IMR-90 (cell line): Measurements from ENCODE around the gene VASH1. TPM values are rescaled to one million over a fixed set of nuclear protein-coding genes. Genes with fewer than 3 reads are reported as not detected.

Experiments
- ATAC-seq: fragments of 200-7000 bp; cut with Tn5 transposase; 2 replicates; pipeline ENCODE4 v1.9.1; 2020; ENCODE audit warnings: low read depth, mild to moderate bottlenecking, moderate library complexity
- BruUV-seq: library from RNA; stranded (reverse); fragments of 400-500 nt; replicated peaks from 2 replicates; lab custom pipeline; 2021; lab: Mats Ljungman, UMichigan
- CTCF ChIA-PET: fragments of 300-600 bp; formaldehyde crosslinking; extraction: SDS; loops from one replicate; lab custom pipeline; 2021; ENCODE audit warnings: antibody characterized with exemption; lab: Yijun Ruan, JAX
- POLR2A ChIA-PET: fragments of 300-600 bp; sonication (Branson Sonifier 250); formaldehyde crosslinking; loops from one replicate; lab custom pipeline; 2022; ENCODE audit warnings: antibody characterized with exemption; ENCODE audit not compliant: unreplicated experiment; lab: Charles Lee
- DNase-seq: peaks from one replicate; pipeline ENCODE4 v3.0.0; 2013
- H2AFZ ChIP-seq: replicated peaks from 2 replicates; pipeline ENCODE3; 2013; ENCODE audit warnings: low read length, mild to moderate bottlenecking; ENCODE audit not compliant: poor library complexity
- H2AK5ac ChIP-seq: 2 replicates; pipeline ENCODE4 v1.6.1; 2013; ENCODE audit warnings: low read depth, low read length, inconsistent platforms
- H2AK9ac ChIP-seq: replicated peaks from 2 replicates; pipeline ENCODE3; 2013; ENCODE audit warnings: mild to moderate bottlenecking, low read depth, low read length, moderate library complexity; ENCODE audit not compliant: poor library complexity
- H2BK120ac ChIP-seq: 2 replicates; pipeline ENCODE4 v1.6.1; 2013; ENCODE audit warnings: low read depth, low read length, inconsistent platforms
- H2BK15ac ChIP-seq: 3 replicates; pipeline ENCODE4 v1.6.1; 2013; ENCODE audit warnings: low read depth, low read length, inconsistent platforms
- H2BK20ac ChIP-seq: 2 replicates; pipeline ENCODE4 v1.6.1; 2013; ENCODE audit warnings: low read depth, mild to moderate bottlenecking, inconsistent platforms, low read length, moderate library complexity
- H2BK5ac ChIP-seq: 2 replicates; pipeline ENCODE4 v1.6.1; 2013; ENCODE audit warnings: mild to moderate bottlenecking, low read depth, low read length, inconsistent platforms; ENCODE audit not compliant: poor library complexity, severe bottlenecking
- H3K14ac ChIP-seq: replicated peaks from 2 replicates; pipeline ENCODE4 v1.6.1; 2013; ENCODE audit warnings: low read depth, low read length, inconsistent platforms
- H3K18ac ChIP-seq: 2 replicates; pipeline ENCODE4 v1.6.1; 2013; ENCODE audit warnings: low read depth, low read length, control low read depth
- H3K23ac ChIP-seq: 2 replicates; pipeline ENCODE4 v1.6.1; 2013; ENCODE audit warnings: low read depth, low read length, inconsistent platforms
- H3K27ac ChIP-seq: 2 replicates; pipeline ENCODE4 v1.5.1; 2013; ENCODE audit warnings: mild to moderate bottlenecking, control low read depth, low read length; ENCODE audit not compliant: insufficient read depth
- H3K27me3 ChIP-seq: 2 replicates; pipeline ENCODE4 v1.6.1; 2013; ENCODE audit warnings: low read length; ENCODE audit not compliant: control insufficient read depth, insufficient read depth
- H3K36me3 ChIP-seq: 2 replicates; pipeline ENCODE4 v1.6.1; 2013; ENCODE audit warnings: low read length, mixed read lengths; ENCODE audit not compliant: control insufficient read depth, insufficient read depth
- H3K4ac ChIP-seq: 2 replicates; pipeline ENCODE4 v1.6.1; 2013; ENCODE audit warnings: low read depth, low read length, inconsistent platforms
- H3K4me1 ChIP-seq: 2 replicates; pipeline ENCODE4 v1.6.1; 2013; ENCODE audit warnings: low read length, mixed read lengths; ENCODE audit not compliant: control insufficient read depth, insufficient read depth
- H3K4me2 ChIP-seq: 2 replicates; pipeline ENCODE4 v1.6.1; 2013; ENCODE audit warnings: low read depth, mild to moderate bottlenecking, control low read depth, low read length, moderate library complexity
- H3K4me3 ChIP-seq: 2 replicates; pipeline ENCODE4 v1.5.1; 2013; ENCODE audit warnings: low read depth, mild to moderate bottlenecking, control low read depth, low read length, moderate library complexity; ENCODE audit not compliant: insufficient read depth
- H3K56ac ChIP-seq: 2 replicates; pipeline ENCODE4 v1.6.1; 2013; ENCODE audit warnings: low read length, inconsistent platforms; ENCODE audit not compliant: insufficient read depth; ENCODE audit errors: extremely low read depth
- H3K79me1 ChIP-seq, 2 experiments: 2 replicates each; pipeline ENCODE4 v1.6.1; 2013; ENCODE audit warnings: low read length in 2 of 2, inconsistent platforms in 1 of 2, low read depth in 1 of 2
- H3K9ac ChIP-seq: 2 replicates; pipeline ENCODE4 v1.6.1; 2013; ENCODE audit warnings: low read depth, low read length, control low read depth
- H3K9me1 ChIP-seq: 2 replicates; pipeline ENCODE4 v1.6.1; 2013; ENCODE audit warnings: low read length, inconsistent platforms; ENCODE audit not compliant: insufficient read depth
- H3K9me3 ChIP-seq: 2 replicates; pipeline ENCODE4 v1.6.1; 2013; ENCODE audit warnings: low read length; ENCODE audit not compliant: control insufficient read depth, insufficient read depth
- H4K20me1 ChIP-seq: 2 replicates; pipeline ENCODE4 v1.6.1; 2013; ENCODE audit warnings: low read length, inconsistent platforms; ENCODE audit not compliant: insufficient read depth
- H4K5ac ChIP-seq: 2 replicates; pipeline ENCODE4 v1.6.1; 2013; ENCODE audit warnings: mild to moderate bottlenecking, low read depth, low read length, control low read depth
- H4K8ac ChIP-seq, 2 experiments: 2 replicates each; pipeline ENCODE4 v1.6.1; 2013; ENCODE audit warnings: low read depth in 2 of 2, low read length in 2 of 2, control low read depth in 1 of 2, inconsistent platforms in 1 of 2
- H4K91ac ChIP-seq: 2 replicates; pipeline ENCODE4 v1.6.1; 2013; ENCODE audit warnings: low read depth, low read length, inconsistent platforms; ENCODE audit not compliant: insufficient read depth
- BHLHE40 ChIP-seq: fragments of 150-350 bp; IDR thresholded peaks from 2 replicates; pipeline ENCODE4 v1.6.1; 2016; ENCODE audit warnings: mild to moderate bottlenecking, low read depth, low read length
- CHD1 ChIP-seq: IDR thresholded peaks from 2 replicates; pipeline ENCODE4 v1.6.1; 2012; ENCODE audit warnings: low read depth, low read length, improper control_type of control experiment
- CTCF ChIP-seq: conservative IDR thresholded peaks from 2 replicates; pipeline ENCODE4 v1.5.1; 2012; ENCODE audit warnings: mild to moderate bottlenecking, low read depth, low read length, improper control_type of control experiment
- FOS ChIP-seq: fragments of 150-350 bp; IDR thresholded peaks from 2 replicates; pipeline ENCODE4 v1.6.1; 2016; ENCODE audit warnings: low read depth, low read length
- MAFK ChIP-seq: IDR thresholded peaks from 2 replicates; pipeline ENCODE4 v1.6.1; 2012; ENCODE audit warnings: low read depth, low read length, improper control_type of control experiment
- MAZ ChIP-seq: IDR thresholded peaks from 2 replicates; pipeline ENCODE4 v1.6.1; 2012; ENCODE audit warnings: low read depth, mild to moderate bottlenecking, low read length, improper control_type of control experiment, moderate library complexity, borderline replicate concordance
- MXI1 ChIP-seq: IDR thresholded peaks from 2 replicates; pipeline ENCODE4 v1.6.1; 2012; ENCODE audit warnings: low read depth, mild to moderate bottlenecking, low read length, moderate library complexity, borderline replicate concordance
- NFE2L2 ChIP-seq: fragments of 150-350 bp; IDR thresholded peaks from 2 replicates; pipeline ENCODE4 v1.6.1; 2016; ENCODE audit warnings: low read depth, mild to moderate bottlenecking, low read length
- POLR2A ChIP-seq: IDR thresholded peaks from 2 replicates; pipeline ENCODE4 v1.6.1; 2012; ENCODE audit warnings: mild to moderate bottlenecking, low read depth, low read length
- RAD21 ChIP-seq: IDR thresholded peaks from 2 replicates; pipeline ENCODE4 v1.6.1; 2012; ENCODE audit warnings: low read length, improper control_type of control experiment
- RCOR1 ChIP-seq: IDR thresholded peaks from 2 replicates; pipeline ENCODE4 v1.6.1; 2012; ENCODE audit warnings: mild to moderate bottlenecking, low read length, improper control_type of control experiment; ENCODE audit not compliant: insufficient replicate concordance
- RFX5 ChIP-seq: IDR thresholded peaks from 2 replicates; pipeline ENCODE4 v1.8.0; 2012; ENCODE audit warnings: low read depth, mild to moderate bottlenecking, low read length, moderate library complexity
- SMC3 ChIP-seq: fragments of 150-350 bp; IDR thresholded peaks from 2 replicates; pipeline ENCODE4 v1.6.1; 2016; ENCODE audit warnings: low read depth, mild to moderate bottlenecking, antibody characterized with exemption, low read length, moderate library complexity
- WGBS, 2 experiments: methylation state at CpG; one replicate each; pipeline versions ENCODE4 v1.1.5 to v1.1.7; 2013; ENCODE audit warnings: missing lambda C conversion rate in 2 of 2; ENCODE audit not compliant: insufficient read length in 1 of 2; ENCODE audit errors: extremely low coverage in 2 of 2; 5-methylcytosine and 5-hydroxymethylcytosine counted together
- dilution Hi-C: fragments of 300-500 bp; cut with HindIII; formaldehyde crosslinking; loops from one replicate; pipeline ENCODE4 v1.14.3; 2018; ENCODE audit warnings: low sequenced_read_pairs; ENCODE audit not compliant: unreplicated experiment
- in situ Hi-C: fragments of 300-500 bp; cut with MboI; formaldehyde crosslinking; loops from 3 replicates; pipeline ENCODE4 v1.14.3; 2019; ENCODE audit warnings: low sequenced_read_pairs, inconsistent platforms, mixed read lengths
- intact Hi-C: fragments of 100-400 bp; cut with micrococcal nuclease; formaldehyde crosslinking; loops from 2 replicates; pipeline ENCODE4 v1.10.0; 2022
- polyA plus RNA-seq, 3 experiments: library from polyadenylated mRNA; depleted of rRNA; stranded (reverse); fragments of >200 nt; gene quantifications; 2 replicates each; pipeline ENCODE4 v1.2.3, GENCODE V29; 2012; ENCODE audit warnings: low replicate concordance in 1 of 3
- total RNA-seq: library from RNA; depleted of rRNA; stranded (reverse); fragments of >200 nt; gene quantifications from 2 replicates; pipeline ENCODE4 v1.2.3, GENCODE V29; 2012
- TF ChIP-seq, protein P1 (sequence below): fragments of 150-350 bp; IDR thresholded peaks from 2 replicates; pipeline ENCODE4 v1.6.1; 2017; ENCODE audit warnings: mild to moderate bottlenecking, antibody characterized with exemption, low read length, low read depth
- TF ChIP-seq, protein P2 (sequence below): fragments of 150-350 bp; IDR thresholded peaks from 2 replicates; pipeline ENCODE4 v1.6.1; 2016; ENCODE audit warnings: low read depth, mild to moderate bottlenecking, low read length, moderate library complexity, borderline replicate concordance

Gene VASH1
- total and polyA plus RNA-seq, 2 of the 4 experiments (the other 2 are of a cell fraction): 2.0 to 9.5 TPM

DNA sequence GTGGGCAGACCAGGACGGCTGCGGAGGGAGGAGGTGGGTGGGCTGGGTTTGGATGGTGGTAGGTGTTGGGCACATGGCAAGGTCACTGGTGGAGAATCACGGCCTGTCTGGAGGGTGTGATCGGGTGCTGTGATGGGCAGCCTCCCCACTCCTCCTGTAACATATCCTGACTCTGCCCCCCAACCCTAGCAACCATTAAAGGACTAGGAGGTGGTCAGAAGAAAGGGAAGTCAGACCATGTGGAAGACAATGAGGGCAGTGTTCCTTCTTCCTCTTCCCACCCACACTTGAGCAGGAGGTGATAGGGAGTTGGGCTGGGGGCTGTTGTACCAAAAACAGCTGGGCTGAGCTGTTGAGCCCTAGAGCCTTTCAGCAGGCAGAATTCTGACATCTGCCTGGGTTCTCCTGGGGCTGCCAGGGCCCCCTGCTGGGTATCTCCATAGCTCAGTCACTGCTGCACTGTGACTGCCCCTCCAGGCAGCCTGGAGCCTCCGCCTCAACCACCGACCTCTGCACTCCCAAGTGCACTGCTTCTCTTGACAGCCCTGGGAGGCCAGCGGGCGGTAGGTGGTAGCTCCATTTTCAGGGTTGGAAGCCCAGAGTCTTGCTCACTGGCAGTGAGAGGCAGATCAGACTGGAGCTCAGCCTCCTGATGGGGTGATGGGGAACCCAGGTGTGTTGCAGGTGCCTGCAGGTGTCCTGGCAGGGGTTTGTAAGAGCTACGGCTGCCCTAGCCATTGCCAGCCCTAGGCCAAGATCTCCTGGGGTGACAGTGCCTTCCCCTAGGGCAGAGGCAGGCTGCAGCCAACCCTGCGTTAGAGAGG lies 15.4 kb downstream of the VASH1 start:
- Histone ChIP-seq H2BK20ac (no peak overlapping the region), H4K91ac (no peak overlapping the region), H3K9ac (no peak overlapping the region), H3K14ac (no peak overlapping the region), H3K56ac (no peak overlapping the region), H3K36me3 (peaks cover 4% of the 10 kb centered on the region; the same call in 1 of the 2 replicates), H4K20me1 (no peaks in the 10 kb centered on the region), H3K27ac (no peak overlapping the region), H2BK5ac (no peak overlapping the region), H3K79me1 (no peaks in the 10 kb centered on the region), H3K23ac (no peak overlapping the region), H3K4ac (no peak overlapping the region), H3K4me2 (no peak overlapping the region), H2BK120ac (no peak overlapping the region), H3K4me1 (peaks cover 18% of the 10 kb centered on the region), H4K5ac (no peak overlapping the region), H2AFZ (no peak overlapping the region), H2BK15ac (no peak overlapping the region), H2AK9ac (no peak overlapping the region), H3K9me3 (no peaks in the 10 kb centered on the region), H3K18ac (no peak overlapping the region), H3K9me1 (peaks cover 8% of the 10 kb centered on the region; the same call in 1 of the 2 replicates), H2AK5ac (no peak overlapping the region), H4K8ac (no peak overlapping the region), H3K4me3 (no peak overlapping the region), H3K27me3 (no peaks in the 10 kb centered on the region)
- in situ Hi-C loops (no loop called here), intact Hi-C loops (no loop called here), dilution Hi-C loops (no loop called here)
- POLR2A ChIA-PET: no interaction called here
- ATAC-seq: no peak
- BruUV-seq: no TSS peak
- DNase-seq: no peak
- CTCF ChIA-PET: no interaction called here
- WGBS, 2 experiments: 100% methylated on average over 2 of the region's 10 CpGs; no CpG with 5 or more reads in 1 of the 2 experiments
- no peak for TF ChIP-seq NFE2L2
- no peak for TF ChIP-seq MAZ
- no peak for TF ChIP-seq CTCF
- TF ChIP-seq SMC3: no peak
- TF ChIP-seq CHD1: no peak
- TF ChIP-seq POLR2A: no peak
- no peak for TF ChIP-seq FOS
- TF ChIP-seq BHLHE40: no peak
- TF ChIP-seq, protein P1, sequence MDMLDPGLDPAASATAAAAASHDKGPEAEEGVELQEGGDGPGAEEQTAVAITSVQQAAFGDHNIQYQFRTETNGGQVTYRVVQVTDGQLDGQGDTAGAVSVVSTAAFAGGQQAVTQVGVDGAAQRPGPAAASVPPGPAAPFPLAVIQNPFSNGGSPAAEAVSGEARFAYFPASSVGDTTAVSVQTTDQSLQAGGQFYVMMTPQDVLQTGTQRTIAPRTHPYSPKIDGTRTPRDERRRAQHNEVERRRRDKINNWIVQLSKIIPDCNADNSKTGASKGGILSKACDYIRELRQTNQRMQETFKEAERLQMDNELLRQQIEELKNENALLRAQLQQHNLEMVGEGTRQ: no peak
- TF ChIP-seq MXI1: no peak
- no peak for TF ChIP-seq RFX5
- TF ChIP-seq RCOR1: no peak
- TF ChIP-seq, protein P2, sequence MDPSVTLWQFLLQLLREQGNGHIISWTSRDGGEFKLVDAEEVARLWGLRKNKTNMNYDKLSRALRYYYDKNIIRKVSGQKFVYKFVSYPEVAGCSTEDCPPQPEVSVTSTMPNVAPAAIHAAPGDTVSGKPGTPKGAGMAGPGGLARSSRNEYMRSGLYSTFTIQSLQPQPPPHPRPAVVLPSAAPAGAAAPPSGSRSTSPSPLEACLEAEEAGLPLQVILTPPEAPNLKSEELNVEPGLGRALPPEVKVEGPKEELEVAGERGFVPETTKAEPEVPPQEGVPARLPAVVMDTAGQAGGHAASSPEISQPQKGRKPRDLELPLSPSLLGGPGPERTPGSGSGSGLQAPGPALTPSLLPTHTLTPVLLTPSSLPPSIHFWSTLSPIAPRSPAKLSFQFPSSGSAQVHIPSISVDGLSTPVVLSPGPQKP: no peak
- TF ChIP-seq RAD21: no peak
- TF ChIP-seq MAFK: no peak
